K562 (cell line): ENCODE data around the gene CFAP97D2. TPM values are rescaled to one million over a fixed set of nuclear protein-coding genes. Genes with fewer than 3 reads are reported as not detected.
"Not testable (repeated sequence)": the region's sequence is repeated elsewhere in the genome, so short reads cannot be mapped to it uniquely, and the experiment has no call there.

Experiments
- ATAC-seq: fragments of 200-7000 bp; cut with Tn5 transposase; 3 replicates; pipeline ENCODE4 v1.9.1; 2020; ENCODE audit warnings: moderate library complexity
- BruUV-seq: library from RNA; stranded (reverse); fragments of 400-500 nt; replicated peaks from 2 replicates; lab custom pipeline; 2021; lab: Mats Ljungman, UMichigan
- CTCF ChIA-PET: fragments of 300-600 bp; formaldehyde crosslinking; extraction: SDS; loops from one replicate; lab custom pipeline; 2021; ENCODE audit warnings: low intra/inter-chr PET ratio; lab: Yijun Ruan, JAX
- POLR2A ChIA-PET: fragments of 300-600, 350-650 bp; sonication (Branson Sonifier 250); formaldehyde crosslinking; extraction: SDS; loops from one replicate; lab custom pipeline; 2021; ENCODE audit warnings: antibody characterized with exemption, inconsistent platforms; lab: Yijun Ruan, JAX
- DNase-seq, 4 experiments: peaks; one replicate each; pipeline versions ENCODE4 v3.0.0 to v3.0.0-alpha.2; 2011 to 2018; ENCODE audit warnings: low spot score in 3 of 4, mixed read lengths in 3 of 4; ENCODE audit errors: extremely low read depth in 1 of 4
- FAIRE-seq: peaks from 2 replicates; lab custom pipeline; 2011; peaks lifted over from hg19 to GRCh38; lab: Jason Lieb, UNC
- H2AFZ ChIP-seq: 2 replicates; pipeline ENCODE4 v1.6.0; 2011; ENCODE audit warnings: low read depth, low read length, control low read depth, inconsistent platforms
- H3K27ac ChIP-seq: fragments of 200-600 bp; 3 replicates; pipeline ENCODE4 v1.8.0; 2011; ENCODE audit warnings: low read depth, mild to moderate bottlenecking, control low read depth, inconsistent platforms, low read length, moderate library complexity, mixed read lengths; ENCODE audit errors: extremely low read depth
- H3K27me3 ChIP-seq, 2 experiments: fragments of 300-600 bp in 1 of 2; 2 replicates in 1 of 2; 3 replicates in 1 of 2; pipeline versions ENCODE4 v1.6.0 to v1.8.0; 2011; ENCODE audit warnings: inconsistent platforms in 2 of 2, low read length in 2 of 2, mild to moderate bottlenecking in 1 of 2, mixed read lengths in 1 of 2, moderate library complexity in 1 of 2; ENCODE audit not compliant: control insufficient read depth in 2 of 2, insufficient read depth in 2 of 2
- H3K36me3 ChIP-seq: fragments of 300-600 bp; 3 replicates; pipeline ENCODE4 v1.8.0; 2011; ENCODE audit warnings: mild to moderate bottlenecking, low read length, inconsistent platforms; ENCODE audit not compliant: control insufficient read depth, insufficient read depth
- H3K4me1 ChIP-seq, 2 experiments: fragments of 200-600 bp in 1 of 2; replicated peaks in 1 of 2; 2 replicates in 1 of 2; 3 replicates in 1 of 2; pipeline versions ENCODE4 v1.5.1 to v1.8.0; 2011; ENCODE audit warnings: inconsistent platforms in 2 of 2, low read length in 2 of 2, mild to moderate bottlenecking in 1 of 2, mixed read lengths in 1 of 2, moderate library complexity in 1 of 2; ENCODE audit not compliant: control insufficient read depth in 2 of 2, insufficient read depth in 2 of 2
- H3K4me2 ChIP-seq: 2 replicates; pipeline ENCODE4 v1.6.1; 2011; ENCODE audit warnings: low read length, control low read depth, inconsistent platforms, mixed read lengths; ENCODE audit not compliant: insufficient read depth
- H3K4me3 ChIP-seq: fragments of 200-600 bp; sonication (generic), shearing (Covaris generic); 2 replicates; pipeline ENCODE4 v1.5.1; 2016; ENCODE audit warnings: control low read depth, inconsistent platforms
- H3K79me2 ChIP-seq: fragments of 200-600 bp; 3 replicates; pipeline ENCODE4 v1.8.0; 2011; ENCODE audit warnings: low read length, inconsistent platforms; ENCODE audit not compliant: control insufficient read depth, insufficient read depth
- H3K9ac ChIP-seq, 2 experiments: 2 replicates each; pipeline versions ENCODE4 v1.6.0 to v1.6.1; 2011; ENCODE audit warnings: low read depth in 2 of 2, low read length in 2 of 2, control low read depth in 1 of 2, inconsistent platforms in 1 of 2, mild to moderate bottlenecking in 1 of 2, mixed read lengths in 1 of 2; ENCODE audit not compliant: insufficient read depth in 1 of 2
- H3K9me1 ChIP-seq: one replicate; pipeline ENCODE4 v1.6.0; 2011; ENCODE audit warnings: inconsistent platforms, mild to moderate bottlenecking, low read length, moderate library complexity; ENCODE audit not compliant: control insufficient read depth, insufficient read depth
- H3K9me3 ChIP-seq: replicated peaks from 2 replicates; pipeline ENCODE4 v1.5.1; 2011; ENCODE audit warnings: low read depth, low read length, inconsistent platforms; ENCODE audit not compliant: control insufficient read depth, insufficient read depth
- H4K20me1 ChIP-seq: replicated peaks from 2 replicates; pipeline ENCODE4 v1.6.1; 2011; ENCODE audit warnings: low read length, inconsistent platforms, mixed read lengths; ENCODE audit not compliant: control insufficient read depth, insufficient read depth
- GATAD2B ChIP-seq: fragments of 450-650 bp; IDR thresholded peaks from 2 replicates; pipeline ENCODE4 v1.6.1; 2017; ENCODE audit warnings: mild to moderate bottlenecking, borderline replicate concordance
- WGBS: fragments of 100-300 bp; shearing (Covaris generic); methylation state at CpG from one replicate; pipeline ENCODE4 v1.1.6; 2016; ENCODE audit warnings: low coverage, mixed read lengths; ENCODE audit not compliant: insufficient coverage; ENCODE audit errors: missing lambda C conversion rate; 5-methylcytosine and 5-hydroxymethylcytosine counted together
- in situ Hi-C: fragments of 300-500 bp; cut with MboI; formaldehyde crosslinking; loops from 4 replicates; pipeline ENCODE4 v1.15.0; 2018; ENCODE audit warnings: inconsistent platforms, mixed read lengths
- intact Hi-C: fragments of 100-400 bp; cut with micrococcal nuclease; formaldehyde crosslinking; loops from 2 replicates; pipeline ENCODE4 v1.14.2; 2022
- polyA plus RNA-seq, 8 experiments: library from polyadenylated mRNA; depleted of rRNA in 4 of 8; stranded (reverse) in 5 of 8; unstranded in 3 of 8; fragments of >200 nt; fragmentation: Nextera tagmentation in 2 of 8; fragmentation: Illumina TruSeq in 1 of 8; extraction: Ambion mirVana in 2 of 8; extraction: Trizol in 1 of 8; gene quantifications; 2 replicates each; pipeline versions ENCODE4 v1.2.1 to v1.2.3, GENCODE V29; 2011 to 2014; ENCODE audit warnings: inconsistent platforms in 1 of 8, missing spikeins in 1 of 8
- total RNA-seq, 7 experiments: library from RNA; depleted of rRNA in 6 of 7; stranded (reverse); fragments of >200 nt in 6 of 7; fragmentation: Illumina TruSeq in 2 of 7; extraction: Trizol in 2 of 7; gene quantifications; 2 replicates each; pipeline versions ENCODE4 v1.2.1 to v1.2.3, GENCODE V29; 2011 to 2021; ENCODE audit warnings: low replicate concordance in 1 of 7

CFAP97D2 gene
- total and polyA plus RNA-seq, 9 of the 15 experiments (the other 6 are each of a cell fraction or from before 2014, with no cell fraction given): not detected

DNA sequence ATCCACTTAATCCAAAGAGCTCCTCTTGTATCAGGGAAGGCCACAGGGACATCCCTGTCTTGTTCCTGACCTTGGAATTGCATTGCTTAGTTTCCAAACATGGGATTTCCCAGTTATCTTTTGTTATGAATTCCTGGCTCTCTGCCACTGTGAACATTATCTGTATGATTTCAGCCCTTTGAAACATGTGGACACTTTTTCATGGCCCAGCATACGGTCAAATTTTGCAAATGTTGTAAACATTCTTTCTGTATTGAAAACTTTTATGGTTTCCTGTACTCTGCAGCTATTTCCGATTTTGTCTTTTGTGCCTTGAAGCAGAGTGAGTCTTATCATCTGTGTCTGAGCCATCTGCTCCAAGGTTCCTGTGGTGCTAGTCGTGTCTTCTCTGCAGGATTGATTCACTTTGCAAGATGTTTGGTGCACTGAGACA is 4.5 kb upstream of the CFAP97D2 start:
- no peak for TF ChIP-seq GATAD2B
- in situ Hi-C loops: no loop called here
- Histone ChIP-seq H3K4me3 (no peak overlapping the region), H3K27me3 (peaks cover 3 to 15% of the 10 kb centered on the region in 2 experiments; a peak in 3 of 5 replicates), H3K36me3 (no peaks in the 10 kb centered on the region), H3K4me2 (no peak overlapping the region), H3K79me2 (no peaks in the 10 kb centered on the region), H3K9me1 (no peaks in the 10 kb centered on the region), H3K27ac (no peak overlapping the region), H4K20me1 (no peaks in the 10 kb centered on the region), H3K4me1 (peaks cover 0 to 9% of the 10 kb centered on the region in 2 experiments; a peak in 2 of 5 replicates), H2AFZ (no peak overlapping the region), H3K9me3 (peaks cover 3% of the 10 kb centered on the region; the same call in 1 of the 2 replicates), H3K9ac (no peak overlapping the region)
- ATAC-seq: no peak
- no TSS peak for BruUV-seq
- intact Hi-C loops: no loop called here
- WGBS: 2% methylated on average over 3 of the region's 3 CpGs
- DNase-seq: no peak
- POLR2A ChIA-PET: no interaction called here
- CTCF ChIA-PET: no interaction called here
- FAIRE-seq: no peak

DNA sequence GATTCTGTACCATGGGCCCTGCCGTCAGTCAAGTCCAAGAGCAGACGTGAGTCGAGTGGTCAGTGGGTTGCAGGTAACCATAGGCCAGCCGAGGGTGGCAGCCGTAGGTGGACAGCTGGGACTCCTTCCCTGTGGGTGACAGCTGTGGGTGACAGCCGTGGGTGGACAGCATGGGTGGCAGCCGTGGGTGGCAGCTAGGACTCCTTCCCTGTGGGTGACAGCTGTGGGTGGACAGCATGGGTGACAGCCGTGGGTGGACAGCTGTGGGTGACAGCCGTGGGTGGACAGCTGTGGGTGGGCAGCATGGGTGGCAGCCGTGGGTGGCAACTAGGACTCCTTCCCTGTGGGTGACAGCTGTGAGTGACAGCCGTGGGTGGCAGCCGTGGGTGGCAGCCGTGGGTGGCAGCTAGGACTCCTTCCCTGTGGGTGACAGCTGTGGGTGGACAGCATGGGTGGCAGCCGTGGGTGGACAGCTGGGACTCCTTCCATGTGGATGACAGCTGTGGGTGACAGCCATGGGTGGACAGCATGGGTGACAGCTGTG is 2.6 kb upstream of the CFAP97D2 start:
- POLR2A ChIA-PET, ATAC-seq, H2AFZ ChIP-seq, H4K20me1 ChIP-seq, H3K9me3 ChIP-seq, BruUV-seq, H3K79me2 ChIP-seq, H3K4me3 ChIP-seq, H3K4me1 ChIP-seq, CTCF ChIA-PET, H3K4me2 ChIP-seq, H3K9ac ChIP-seq, DNase-seq, H3K36me3 ChIP-seq, in situ Hi-C loops, H3K27ac ChIP-seq, intact Hi-C loops, H3K9me1 ChIP-seq, FAIRE-seq: not testable (repeated sequence)
- WGBS: 0% methylated on average over 3 of the region's 14 CpGs
- peaks cover 9 to 31% of the 10 kb centered on the region in 2 experiments; a peak in 3 of 5 replicates for H3K27me3 ChIP-seq
